IPS DF 4.7 (cell line): Measurements from ENCODE around the gene IMPDH1.
"Not testable (repeated sequence)": the region's sequence is repeated elsewhere in the genome, so short reads cannot be mapped to it uniquely, and the experiment has no call there.

ENCODE experiments used
- DNase-seq: peaks from one replicate; pipeline ENCODE4 v3.0.0-alpha.2; 2013; ENCODE audit warnings: low spot score; ENCODE audit errors: extremely low read depth

Gene IMPDH1

GRCh38 chr7:128409596-128410450 is at the start of gene IMPDH1:
Gene IMPDH1 (minus strand): TSS chr7:128409982. CDS start chr7:128409901, 81 bp downstream.
- DNase-seq: no peak

GRCh38 chr7:128459394-128459878 is 49.7 kb upstream of the IMPDH1 start:
- no peak for DNase-seq

- no peak for DNase-seq
Observed at GRCh38 chr7:128458956-128459355, 49.2 kb upstream of the IMPDH1 start.

- DNase-seq: not testable (repeated sequence)
Observed at GRCh38 chr7:128457385-128457784, 47.6 kb upstream of the IMPDH1 start.

- no peak for DNase-seq
Observed at GRCh38 chr7:128456255-128456725, 46.5 kb upstream of the IMPDH1 start.

GRCh38 chr7:128455543-128456254 is 45.9 kb upstream of the IMPDH1 start, which contains the start of gene HILPDA:
Gene HILPDA (plus strand): TSS chr7:128455878. CDS start chr7:128457269, 1,391 bp downstream.
- peak; percentile 51 for DNase-seq

GRCh38 chr7:128454808-128455542 is 45.2 kb upstream of the IMPDH1 start:
- DNase-seq: no peak

GRCh38 chr7:128453836-128454804 is 44.3 kb upstream of the IMPDH1 start:
- peak; percentile 51 for DNase-seq

- DNase-seq: no peak
Observed at GRCh38 chr7:128452552-128452951, 42.8 kb upstream of the IMPDH1 start.

- no peak for DNase-seq
Observed at GRCh38 chr7:128450913-128451312, 41.1 kb upstream of the IMPDH1 start.

- DNase-seq: no peak
Observed at GRCh38 chr7:128450409-128450808, 40.6 kb upstream of the IMPDH1 start.

GRCh38 chr7:128448751-128449302 is 39.0 kb upstream of the IMPDH1 start:
- DNase-seq: no peak

- DNase-seq: no peak
Observed at GRCh38 chr7:128447941-128448564, 38.3 kb upstream of the IMPDH1 start.

GRCh38 chr7:128446306-128446705 is 36.5 kb upstream of the IMPDH1 start:
- no peak for DNase-seq

- no peak for DNase-seq
Observed at GRCh38 chr7:128443831-128444600, 34.2 kb upstream of the IMPDH1 start.

- no peak for DNase-seq
Observed at GRCh38 chr7:128442356-128442755, 32.6 kb upstream of the IMPDH1 start.

GRCh38 chr7:128437426-128438332 is 27.9 kb upstream of the IMPDH1 start:
- no peak for DNase-seq

GRCh38 chr7:128435327-128435686 is 25.5 kb upstream of the IMPDH1 start:
- DNase-seq: no peak
